Measurements from ENCODE around the gene METTL23.

METTL23 gene, protein sequence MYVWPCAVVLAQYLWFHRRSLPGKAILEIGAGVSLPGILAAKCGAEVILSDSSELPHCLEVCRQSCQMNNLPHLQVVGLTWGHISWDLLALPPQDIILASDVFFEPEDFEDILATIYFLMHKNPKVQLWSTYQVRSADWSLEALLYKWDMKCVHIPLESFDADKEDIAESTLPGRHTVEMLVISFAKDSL

DNA sequence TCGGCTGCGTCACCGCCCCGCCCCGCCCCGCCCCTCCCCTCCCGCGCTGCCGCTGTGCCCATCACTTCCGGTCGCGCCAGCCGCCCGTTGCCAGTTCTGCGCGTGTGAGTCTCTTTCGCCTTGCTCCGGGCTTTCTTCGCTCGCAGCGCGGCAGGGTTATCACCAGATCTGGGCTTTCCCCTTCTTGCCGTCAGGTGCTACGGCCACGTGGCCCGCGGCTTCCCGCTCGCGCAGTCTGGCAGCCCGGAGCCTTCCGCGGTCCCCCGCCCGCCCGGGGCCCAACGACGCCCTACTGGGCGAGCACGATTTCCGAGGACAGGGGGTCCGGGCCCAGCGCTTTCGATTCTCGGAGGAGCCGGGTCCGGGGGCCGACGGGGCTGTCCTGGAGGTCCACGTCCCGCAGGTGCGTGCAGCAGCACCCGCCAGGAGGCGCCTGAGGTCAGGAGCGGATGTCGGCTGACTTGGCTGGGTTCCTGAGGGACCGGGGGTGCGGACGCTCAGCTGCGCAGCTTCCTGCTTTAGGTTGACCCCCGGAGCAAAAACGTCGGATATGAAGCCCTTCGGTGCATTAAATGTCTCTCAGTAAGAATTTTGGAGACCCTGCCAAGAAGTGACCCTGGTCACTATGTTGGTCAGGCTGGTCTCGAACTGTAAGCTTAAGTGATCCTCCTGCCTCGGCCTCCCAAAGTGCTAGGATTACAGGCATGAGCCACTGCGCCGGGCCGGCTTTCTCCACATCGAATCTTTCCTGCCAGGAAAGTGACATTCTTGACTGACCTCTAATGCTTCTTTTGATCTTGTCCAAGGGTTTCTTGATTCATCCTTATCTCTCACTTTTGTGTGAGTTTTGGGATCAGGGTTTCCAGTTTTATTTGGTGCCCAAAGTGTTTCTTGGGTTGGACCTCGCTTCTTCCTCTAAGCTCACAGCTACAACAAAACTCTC is at the start of gene METTL23:
METTL23 (plus strand) TSS at position 64 of the 943 bp plus-strand sequence. CDS start 2,872 bp downstream, outside the sequence.
- peak; percentile 35 for DNase-seq

DNA sequence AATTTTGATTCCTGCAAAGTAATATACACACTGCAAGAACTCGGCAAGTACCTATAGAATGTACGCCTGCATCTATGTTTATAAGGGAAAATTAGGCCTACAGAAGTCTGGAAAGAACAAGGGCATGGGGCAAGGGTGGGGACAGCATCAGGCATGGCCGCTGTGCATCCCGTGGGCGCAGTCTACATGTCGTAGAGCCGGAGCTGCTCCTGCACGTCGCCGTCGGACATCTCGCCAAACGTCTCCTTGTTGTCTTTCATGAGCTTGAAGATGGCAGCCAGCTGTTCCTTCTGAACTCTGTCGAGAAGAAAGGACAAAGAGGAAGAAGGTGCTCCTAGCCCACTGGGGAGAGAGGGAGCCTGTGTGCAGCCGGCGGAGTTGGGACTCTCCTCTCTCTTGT is 49.2 kb upstream of the METTL23 start:
- no peak for DNase-seq

DNA sequence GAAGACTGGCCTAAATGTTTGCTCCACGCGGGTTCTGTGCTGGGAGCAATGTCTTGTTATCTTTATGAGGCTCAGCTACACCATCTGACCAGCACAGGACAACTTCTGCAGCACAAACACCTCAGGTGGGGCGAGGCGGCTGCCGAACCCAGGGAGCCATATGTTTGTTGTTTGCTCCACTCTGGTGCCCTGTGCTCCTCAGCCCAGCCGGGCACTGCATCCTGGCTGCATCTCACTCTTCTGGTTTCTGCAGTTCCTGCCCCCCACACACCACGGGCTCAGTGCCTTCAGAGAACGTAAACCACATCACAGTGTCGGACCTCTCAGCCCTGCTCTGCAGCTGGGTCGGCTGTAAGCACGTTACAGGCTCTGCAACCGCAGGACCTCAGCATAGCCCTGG is 48.3 kb upstream of the METTL23 start:
- DNase-seq = no peak

DNA sequence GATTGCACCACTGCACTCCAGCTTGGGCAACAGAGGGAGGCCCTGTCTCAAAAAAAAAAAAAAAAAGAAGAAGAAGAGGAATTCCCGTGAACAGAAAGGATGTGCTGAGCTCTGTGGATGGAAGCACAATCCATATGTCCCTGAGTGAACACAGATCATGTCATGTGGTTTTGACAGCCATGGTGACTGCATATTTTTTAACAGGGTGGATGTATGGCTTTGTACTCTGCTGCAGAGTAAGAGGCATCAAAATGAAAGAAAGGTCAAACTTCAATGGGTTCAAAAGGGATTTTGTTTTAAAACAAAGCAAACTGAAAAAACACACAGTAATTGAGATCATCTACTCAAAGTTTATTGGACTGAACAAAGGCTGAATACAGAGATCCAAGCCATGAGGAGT is 47.4 kb upstream of the METTL23 start:
- DNase-seq = no peak

DNA sequence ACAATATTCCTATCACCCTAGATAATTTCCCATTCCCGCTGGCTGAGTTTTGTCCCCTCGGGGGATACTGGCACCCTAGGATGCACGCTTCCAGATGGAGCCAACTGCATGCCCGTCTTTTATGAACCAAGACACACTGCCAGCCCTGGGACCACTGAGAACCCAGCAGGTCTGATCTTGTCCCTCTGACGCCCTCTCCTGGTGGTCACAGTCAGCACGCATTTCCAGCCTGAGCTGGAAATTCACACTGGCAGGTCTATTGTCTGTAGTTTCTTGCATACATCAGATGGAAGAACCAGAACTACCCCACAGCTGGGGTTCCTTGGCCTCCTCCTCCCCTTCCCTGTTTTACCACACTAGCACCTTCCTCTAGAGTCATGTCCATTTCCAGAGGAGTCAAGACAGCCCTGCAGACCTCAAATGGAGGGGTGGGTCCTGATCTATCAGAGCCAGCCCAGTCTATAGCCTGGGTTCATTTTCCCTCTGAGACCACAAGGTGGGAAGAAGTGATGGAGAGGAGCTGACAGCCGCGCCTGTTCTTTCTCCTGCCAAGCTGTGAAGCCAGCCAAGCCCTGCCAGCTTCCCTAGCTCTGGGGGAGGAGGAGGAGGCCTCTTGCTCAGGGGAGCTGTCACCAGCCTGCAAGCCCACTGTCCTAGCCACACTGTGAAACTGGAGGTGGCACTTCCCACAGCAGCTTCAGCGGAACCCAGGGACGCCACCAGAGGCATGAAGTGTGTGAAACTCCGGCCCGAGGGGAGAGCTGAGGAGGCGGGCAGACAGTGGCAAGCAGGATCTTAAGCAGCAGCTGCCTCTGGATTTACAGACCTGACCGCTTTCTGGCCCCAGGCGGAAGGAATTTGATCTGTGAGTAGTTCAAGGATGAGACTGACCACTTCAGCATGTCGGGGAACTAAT is 45.2 kb upstream of the METTL23 start:
- DNase-seq = peak; percentile 28

DNA sequence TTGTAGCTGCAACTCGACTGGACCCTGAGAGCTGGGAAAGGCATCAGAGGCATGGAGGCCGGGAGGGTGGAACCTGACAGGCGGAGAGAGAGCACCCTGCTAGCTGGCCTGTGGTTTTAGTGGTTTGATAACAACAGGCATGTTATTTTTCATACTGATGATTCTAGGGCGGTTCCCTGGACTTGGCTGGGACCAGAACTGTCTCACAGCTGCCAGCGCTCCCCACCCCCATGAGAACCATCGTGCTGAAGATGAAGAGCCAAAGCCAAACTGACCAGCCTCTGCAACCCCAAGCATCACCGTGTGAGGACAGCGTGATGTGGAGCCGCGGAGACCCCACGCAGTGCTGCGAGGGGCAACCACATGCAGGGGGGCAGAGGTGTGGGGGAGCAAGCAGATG is 44.3 kb upstream of the METTL23 start:
- DNase-seq = no peak

DNA sequence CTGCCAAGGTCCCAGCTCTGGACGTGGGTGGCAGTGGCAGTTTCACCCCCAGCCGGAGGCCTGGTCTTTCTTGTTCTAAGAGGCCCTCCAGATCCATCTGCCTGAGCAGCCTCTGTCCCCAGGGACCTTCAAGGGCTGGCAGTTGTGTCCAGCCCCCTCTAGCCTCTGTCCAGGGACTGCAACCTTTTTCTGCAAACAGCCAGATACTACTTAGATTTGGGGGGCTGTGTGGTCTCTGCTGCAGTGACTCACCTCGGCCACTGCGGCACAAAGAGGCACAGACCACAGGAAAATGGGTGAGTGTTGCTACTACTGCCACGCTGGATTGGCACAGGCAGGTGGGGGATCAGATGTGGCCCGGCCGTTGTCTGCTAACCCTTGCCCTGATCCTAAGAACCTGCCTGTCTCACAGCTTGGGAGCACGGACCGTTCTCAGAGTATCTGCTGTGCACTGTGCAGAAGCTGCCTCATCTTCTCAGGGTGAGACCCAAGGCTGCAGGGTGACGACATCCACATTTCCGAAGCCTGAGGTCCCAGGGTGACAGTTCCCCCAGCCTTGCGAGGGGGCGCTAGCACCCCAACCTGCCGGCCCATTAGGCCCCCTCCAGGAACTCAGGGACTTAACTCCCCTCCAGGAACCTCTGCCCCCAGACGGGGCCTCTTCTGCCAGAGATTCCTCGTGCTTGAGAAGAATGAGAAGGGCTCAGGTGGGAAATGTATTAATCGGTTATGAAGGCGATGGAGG is 43.5 kb upstream of the METTL23 start:
- no peak for DNase-seq

DNA sequence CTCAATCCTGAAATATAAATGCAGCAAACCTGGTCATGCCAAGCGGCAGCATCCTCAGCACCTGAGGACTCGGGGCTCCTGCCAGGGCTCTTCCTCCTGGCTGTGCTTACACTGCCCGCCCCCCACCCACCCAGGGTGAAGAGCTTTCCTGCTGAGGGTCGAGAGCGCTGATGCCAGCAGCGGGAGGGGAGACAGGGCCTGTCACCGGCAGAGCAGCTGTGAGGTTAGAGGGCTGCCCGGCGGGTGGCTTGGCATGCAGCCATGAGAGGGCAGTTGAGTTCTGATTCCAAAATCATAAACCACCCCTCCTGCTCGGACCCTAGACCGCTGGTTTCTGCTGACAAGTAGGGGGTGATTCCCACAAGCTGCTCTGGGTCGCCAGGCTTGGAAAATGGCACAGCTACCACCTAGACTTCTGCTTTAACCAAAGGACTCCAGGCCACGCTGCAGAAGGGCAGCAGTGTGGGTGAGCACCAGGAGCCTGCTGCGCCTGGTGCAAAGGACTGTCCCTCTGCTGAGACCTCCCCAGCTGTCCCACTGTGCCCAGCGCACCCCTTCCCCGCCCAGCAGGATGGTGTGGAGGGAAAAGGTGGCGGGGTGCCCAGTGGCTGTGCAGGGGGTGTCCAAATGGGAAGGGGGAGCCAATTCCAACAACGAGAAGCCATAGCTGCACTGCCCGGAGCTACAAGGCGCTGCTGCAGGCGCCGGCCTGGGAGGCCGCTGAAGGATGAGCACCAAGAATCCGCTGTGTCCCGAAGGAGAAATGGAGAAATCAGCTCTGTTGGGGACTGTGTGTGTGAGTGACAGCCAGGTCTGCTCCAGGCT is 42.5 kb upstream of the METTL23 start:
- no peak for DNase-seq

DNA sequence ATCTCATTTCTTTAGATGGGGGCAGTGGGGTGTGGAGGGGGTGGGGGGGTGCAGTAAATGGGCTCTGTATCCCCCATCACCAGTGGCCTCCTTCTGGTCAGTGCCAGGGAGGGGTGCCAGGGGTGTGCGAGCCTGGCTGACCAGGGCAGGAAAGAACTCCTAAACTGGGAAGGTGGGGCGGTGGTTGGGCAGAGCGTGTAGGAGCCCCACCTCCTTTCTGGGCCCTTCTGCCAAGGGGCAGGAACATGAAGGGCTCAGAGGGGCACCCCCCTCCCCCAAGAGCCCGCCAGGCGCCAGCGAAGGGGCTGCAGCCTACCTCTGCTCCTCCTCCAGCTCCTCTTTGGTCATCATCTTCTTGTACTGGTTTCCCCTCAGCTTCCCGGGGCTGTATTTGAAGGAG is 41.9 kb upstream of the METTL23 start:
- DNase-seq = no peak

DNA sequence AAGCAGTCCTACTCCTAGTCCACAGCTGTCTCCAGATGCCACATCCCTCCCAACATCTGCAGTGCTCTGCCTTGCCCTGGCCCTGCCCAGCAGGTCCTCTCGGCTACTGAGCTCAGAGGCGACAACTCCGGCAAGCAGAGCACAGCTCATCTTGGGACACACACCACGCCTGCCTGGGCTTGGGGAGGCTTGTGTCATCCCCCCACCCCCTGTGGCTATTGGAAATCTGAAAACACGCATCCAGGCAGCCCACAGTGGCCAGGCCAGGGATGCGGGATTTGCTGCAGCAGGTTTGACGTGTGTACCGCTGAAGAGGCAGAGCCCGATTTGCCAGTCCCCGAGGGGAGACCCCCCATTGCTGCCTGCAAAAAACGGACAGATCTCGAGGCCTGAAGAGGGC is 41.3 kb upstream of the METTL23 start:
- DNase-seq = no peak

DNA sequence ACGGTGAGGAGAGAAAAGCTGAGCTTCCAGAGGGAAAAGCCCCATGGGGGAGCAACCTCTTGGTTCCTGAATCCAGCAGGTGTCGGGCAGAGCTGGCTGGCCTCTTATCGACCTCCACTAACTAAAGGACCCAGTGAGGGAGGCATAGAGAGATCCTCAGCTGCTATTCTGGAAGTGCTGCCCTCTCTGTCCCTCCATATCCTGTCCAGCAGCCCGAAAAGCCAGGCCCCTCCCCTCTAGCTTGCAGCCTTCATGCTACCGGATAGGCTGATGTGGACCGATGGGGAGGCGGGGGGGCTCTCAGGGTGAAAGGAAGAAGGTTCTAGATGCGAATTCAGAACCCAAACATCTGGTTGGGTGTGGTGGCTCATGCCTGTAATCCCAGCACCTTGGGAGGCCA is 40.8 kb upstream of the METTL23 start:
- no peak for DNase-seq

DNA sequence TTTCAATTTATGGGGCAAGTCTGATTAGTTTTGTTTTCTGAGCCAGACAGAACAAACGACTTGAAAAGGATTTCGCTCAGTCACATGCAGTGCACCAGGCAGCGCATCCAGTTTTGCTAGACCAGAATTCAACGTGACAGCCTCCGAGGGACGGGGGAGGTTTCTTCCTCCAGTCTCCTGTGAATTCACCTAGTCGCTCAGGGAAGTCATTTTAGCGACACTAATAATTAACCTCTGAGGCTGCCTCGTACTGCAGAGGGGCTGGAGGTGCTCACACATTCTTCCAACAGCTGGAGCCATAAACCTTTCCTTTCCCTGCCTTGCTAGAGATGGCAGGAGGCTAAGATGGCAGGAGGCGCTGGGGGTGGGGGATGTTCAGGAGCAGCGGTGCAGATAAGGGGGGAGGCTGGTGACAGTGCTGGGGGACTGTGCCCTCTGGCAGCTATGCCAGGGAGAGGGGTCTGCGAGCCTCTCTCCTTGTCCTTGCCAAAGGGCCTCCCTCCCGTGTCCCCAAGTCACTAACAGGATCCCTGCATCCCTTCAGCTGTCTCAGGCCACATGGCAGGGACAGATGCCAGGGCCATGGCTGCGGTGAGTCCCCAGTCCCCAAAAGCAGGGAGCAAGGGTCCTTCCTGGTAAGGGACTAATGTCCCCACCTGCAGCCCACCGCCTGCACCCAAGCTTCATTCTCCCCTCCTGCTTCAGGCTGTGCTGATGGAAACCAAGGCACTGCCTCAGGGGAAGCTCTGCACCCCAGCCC is 39.9 kb upstream of the METTL23 start:
- DNase-seq = no peak

DNA sequence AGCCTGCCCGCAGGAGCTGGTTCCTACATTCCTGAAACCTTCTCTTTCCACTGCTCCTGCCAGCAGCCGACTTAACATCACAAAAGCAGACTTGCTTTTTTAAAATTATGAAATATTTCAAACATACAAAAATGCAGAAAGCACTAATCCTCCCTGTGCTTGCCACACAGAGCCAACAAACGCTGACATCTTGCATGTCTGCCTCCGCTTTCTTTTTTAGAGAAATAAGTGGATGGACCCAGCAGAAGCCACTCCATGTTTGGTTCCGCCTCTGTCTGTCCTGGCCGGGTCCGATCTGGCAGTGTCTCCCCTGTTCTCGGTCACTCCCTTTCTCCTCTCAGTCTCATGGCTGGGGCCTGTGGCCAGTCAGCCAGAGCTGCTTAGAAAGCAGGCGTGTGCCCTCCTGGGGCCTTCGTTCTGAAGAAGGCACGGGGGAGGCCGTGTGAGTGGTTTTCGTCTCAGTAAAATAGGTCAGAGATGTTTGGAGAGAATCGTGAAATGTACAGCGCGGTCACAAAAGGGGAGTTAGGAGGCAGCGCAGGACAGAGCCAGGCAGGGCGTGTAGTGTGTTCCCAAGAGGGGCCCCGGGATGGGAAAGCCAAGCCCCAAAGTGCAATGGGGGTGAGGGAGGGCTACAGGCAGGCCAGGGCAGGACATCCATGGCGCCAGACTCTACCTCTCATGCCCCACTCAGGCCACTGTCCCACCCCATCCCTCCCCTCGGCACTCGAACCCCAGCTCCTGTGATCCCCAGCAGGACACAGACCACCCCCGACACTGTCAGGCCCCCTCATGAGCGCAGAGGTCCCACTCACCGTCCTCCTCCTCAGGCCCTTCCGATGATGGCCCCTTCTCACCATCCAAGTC is 39.1 kb upstream of the METTL23 start:
- no peak for DNase-seq

DNA sequence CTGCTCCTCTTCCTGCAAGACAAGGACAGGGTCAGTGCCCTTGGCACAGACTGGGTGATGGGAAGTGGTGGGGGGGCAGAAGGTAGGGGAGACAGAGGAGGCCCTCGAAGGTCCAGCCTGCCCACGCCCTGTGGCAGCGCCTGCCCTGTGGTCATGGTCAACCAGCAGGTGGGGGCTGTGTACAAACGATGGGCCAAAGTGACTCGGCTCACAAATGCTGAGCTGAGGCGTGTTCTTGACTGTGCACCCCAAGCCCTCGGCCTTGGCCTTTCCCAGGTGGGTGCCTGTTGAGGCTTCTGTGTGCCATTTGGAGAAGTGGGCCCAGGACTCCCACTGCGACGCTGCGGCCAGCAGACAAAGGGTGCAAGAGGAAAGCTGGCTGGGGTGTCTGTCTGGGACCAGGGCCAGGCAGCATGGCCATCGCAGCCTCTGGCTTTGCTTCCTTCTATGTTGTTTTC is 38.4 kb upstream of the METTL23 start:
- DNase-seq = no peak

DNA sequence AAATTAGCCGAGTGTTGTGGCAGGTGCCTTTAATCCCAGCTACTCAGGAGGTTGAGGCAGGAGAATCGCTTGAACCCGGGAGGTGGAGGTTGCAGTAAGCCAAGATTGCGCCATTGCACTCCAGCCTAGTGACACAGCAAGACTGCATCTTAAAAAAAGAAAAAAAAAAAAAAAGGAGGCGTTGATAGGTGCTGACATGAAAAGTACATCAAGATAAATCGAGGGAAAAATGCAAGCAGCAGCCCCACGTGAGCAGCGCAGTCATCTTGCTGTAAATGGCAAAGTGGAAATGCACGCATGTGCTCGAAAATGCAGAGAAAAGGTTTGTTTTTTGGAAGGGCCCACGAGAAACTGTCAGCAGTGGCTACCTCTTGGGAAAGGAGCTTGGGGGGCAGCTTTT is 36.8 kb upstream of the METTL23 start:
- DNase-seq = no peak

DNA sequence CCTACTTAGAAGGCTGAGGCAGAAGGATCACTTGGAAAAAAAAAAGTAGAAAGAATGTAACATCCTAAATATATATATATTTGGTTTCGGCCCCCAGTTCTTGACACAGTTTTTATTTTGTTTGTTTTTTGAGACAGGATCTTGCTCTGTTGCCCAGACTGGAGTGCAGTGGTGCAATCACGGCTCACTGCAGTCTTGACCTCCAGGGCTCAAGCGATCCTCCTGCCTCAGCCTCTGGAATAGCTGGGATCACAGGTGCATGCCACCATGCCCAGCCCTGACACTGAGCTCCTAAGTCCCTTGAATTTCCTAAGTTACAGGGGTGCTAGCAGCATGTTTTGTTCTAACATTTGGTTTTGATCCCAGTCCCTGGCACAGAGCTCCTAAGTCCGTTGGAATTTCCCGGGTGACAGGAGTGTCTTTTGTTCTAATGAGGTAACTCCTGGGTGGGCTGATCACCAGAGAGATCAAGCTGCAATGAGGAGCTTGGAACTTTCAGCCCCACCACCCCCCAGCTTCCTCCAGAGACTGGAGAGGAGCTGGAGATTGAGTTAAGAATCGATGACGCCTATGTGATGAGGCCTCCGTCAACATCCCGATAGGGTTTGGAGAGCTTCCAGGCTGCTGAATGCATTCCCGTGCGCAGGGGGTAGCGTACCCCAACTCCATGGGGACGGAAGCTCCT is 35.9 kb upstream of the METTL23 start:
- no peak for DNase-seq

DNA sequence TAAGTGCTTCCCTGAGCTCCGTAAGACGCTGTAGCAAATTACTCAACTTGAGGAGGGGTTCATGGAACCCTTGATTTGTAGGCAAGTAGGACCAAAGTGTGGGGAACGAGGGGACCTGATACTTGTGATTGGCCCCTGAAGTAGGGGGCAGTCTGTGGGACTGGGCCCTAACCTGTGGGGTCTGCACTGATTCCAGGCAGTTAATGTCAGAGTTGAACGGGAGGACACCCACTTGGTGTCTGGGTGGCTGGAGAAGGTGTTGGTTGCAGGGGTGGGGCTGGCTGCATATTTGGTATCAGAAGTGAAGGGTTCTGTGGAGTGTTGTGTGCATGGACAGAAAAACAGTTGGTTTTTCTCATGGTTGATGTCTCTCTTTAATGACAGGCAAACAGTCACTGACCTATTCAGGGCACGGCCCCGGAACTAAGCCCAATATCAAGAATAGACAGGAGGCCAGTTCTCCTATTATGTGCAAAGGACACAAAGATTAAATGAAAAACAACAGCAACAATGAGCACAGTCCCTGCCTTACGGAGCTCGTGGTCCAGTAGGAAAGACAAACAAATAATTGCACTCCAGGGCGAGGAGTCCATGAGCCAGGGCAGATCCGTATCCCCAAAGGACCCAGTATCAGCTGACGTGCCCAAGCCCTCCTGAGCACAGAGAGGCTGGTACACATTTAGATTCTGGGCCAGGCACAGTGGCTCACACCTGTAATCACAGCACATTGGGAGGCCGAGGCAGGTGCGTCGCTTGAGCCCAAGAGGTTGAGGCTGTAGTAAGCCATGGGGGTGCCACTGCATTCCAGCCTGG is 35.1 kb upstream of the METTL23 start:
- no peak for DNase-seq
